Right lobe of liver (tissue), 4 donors: ENCODE measurements around the gene PTPN5.

Experiments used
- POLR2A ChIP-seq: fragments of 450-650 bp; IDR thresholded peaks from one replicate; pipeline ENCODE4 v1.6.1; 2017; ENCODE audit warnings: antibody characterized with exemption, mild to moderate bottlenecking
- TF ChIP-seq, protein P1 (sequence below), 4 donors: fragments of 200-600 bp in 3 of 4; fragments of 450-650 bp in 1 of 4; IDR thresholded peaks; one replicate each; pipeline versions ENCODE4 v1.5.1 to v1.8.0; 2016 to 2022; ENCODE audit warnings: antibody characterized with exemption in 4 of 4, mild to moderate bottlenecking in 2 of 4
- donor health status: DM: no; HTN: no; CAD: no.
- donor health status: DM: no; HTN: no; CAD: no.
- donor health status: DM: no; HTN: yes; CAD: no.

DNA sequence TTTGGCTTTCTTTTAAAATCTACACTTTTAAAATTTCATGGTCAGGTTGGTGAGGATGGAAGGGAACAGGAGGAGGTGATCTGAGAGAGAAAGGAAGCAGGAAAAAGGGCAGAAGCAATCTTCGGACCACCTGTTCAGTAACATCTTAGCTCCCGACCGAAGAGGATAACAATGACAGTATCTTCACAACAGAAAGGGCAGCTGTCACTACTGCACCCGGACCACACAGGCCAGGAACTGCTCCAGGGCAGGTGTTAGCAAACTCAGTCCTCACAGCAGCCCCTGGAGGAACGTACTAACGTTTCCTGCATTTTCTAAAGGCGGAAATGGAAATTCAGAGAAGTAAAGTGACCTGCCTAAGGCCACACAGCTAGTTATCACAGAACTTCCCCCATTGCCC, 16.8 kb downstream of the PTPN5 start:
- TF ChIP-seq, protein P1, sequence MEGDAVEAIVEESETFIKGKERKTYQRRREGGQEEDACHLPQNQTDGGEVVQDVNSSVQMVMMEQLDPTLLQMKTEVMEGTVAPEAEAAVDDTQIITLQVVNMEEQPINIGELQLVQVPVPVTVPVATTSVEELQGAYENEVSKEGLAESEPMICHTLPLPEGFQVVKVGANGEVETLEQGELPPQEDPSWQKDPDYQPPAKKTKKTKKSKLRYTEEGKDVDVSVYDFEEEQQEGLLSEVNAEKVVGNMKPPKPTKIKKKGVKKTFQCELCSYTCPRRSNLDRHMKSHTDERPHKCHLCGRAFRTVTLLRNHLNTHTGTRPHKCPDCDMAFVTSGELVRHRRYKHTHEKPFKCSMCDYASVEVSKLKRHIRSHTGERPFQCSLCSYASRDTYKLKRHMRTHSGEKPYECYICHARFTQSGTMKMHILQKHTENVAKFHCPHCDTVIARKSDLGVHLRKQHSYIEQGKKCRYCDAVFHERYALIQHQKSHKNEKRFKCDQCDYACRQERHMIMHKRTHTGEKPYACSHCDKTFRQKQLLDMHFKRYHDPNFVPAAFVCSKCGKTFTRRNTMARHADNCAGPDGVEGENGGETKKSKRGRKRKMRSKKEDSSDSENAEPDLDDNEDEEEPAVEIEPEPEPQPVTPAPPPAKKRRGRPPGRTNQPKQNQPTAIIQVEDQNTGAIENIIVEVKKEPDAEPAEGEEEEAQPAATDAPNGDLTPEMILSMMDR (IDR thresholded peaks at IDR 0.05): no peak
- no peak for TF ChIP-seq POLR2A
